HepG2 (cell line): Measurements from ENCODE around the gene CBX7. TPM values are rescaled to one million over a fixed set of nuclear protein-coding genes. Genes with fewer than 3 reads are reported as not detected.

Source experiments
- ATAC-seq: fragments of 200-7000 bp; cut with Tn5 transposase; 3 replicates; pipeline ENCODE4 v1.9.1; 2020; ENCODE audit warnings: mild to moderate bottlenecking, moderate library complexity
- BruUV-seq: library from RNA; stranded (reverse); fragments of 400-500 nt; replicated peaks from 2 replicates; lab custom pipeline; 2021; lab: Mats Ljungman, UMichigan
- CTCF ChIA-PET: fragments of 300-600 bp; formaldehyde crosslinking; extraction: SDS; loops from one replicate; lab custom pipeline; 2021; ENCODE audit warnings: low total read pairs, inconsistent platforms, low intra/inter-chr PET ratio; lab: Yijun Ruan, JAX
- POLR2A ChIA-PET: fragments of 350-600 bp; sonication (Branson Sonifier 250); formaldehyde crosslinking; loops from one replicate; lab custom pipeline; 2020; ENCODE audit warnings: antibody characterized with exemption, inconsistent platforms; lab: Yijun Ruan, JAX
- DNase-seq: peaks from one replicate; pipeline ENCODE4 v3.0.0-alpha.2; 2015; ENCODE audit warnings: low spot score
- FAIRE-seq: peaks from 3 replicates; lab custom pipeline; 2011; peaks lifted over from hg19 to GRCh38; lab: Jason Lieb, UNC
- H2AFZ ChIP-seq: one replicate; pipeline ENCODE4 v1.6.1; 2011; ENCODE audit warnings: low read length, inconsistent platforms
- H3K27ac ChIP-seq: fragments of 300-600 bp; 3 replicates; pipeline ENCODE4 v1.8.0; 2011; ENCODE audit warnings: mixed run types, mild to moderate bottlenecking, mixed read lengths, low read length, inconsistent platforms; ENCODE audit not compliant: insufficient read depth; ENCODE audit errors: extremely low read length
- H3K27me3 ChIP-seq, 2 experiments: fragments of 200-600 bp in 1 of 2; 2 replicates in 1 of 2; 3 replicates in 1 of 2; pipeline versions ENCODE4 v1.6.0 to v1.8.0; 2011; ENCODE audit warnings: low read length in 2 of 2, mild to moderate bottlenecking in 2 of 2, moderate library complexity in 2 of 2, inconsistent platforms in 1 of 2; ENCODE audit not compliant: insufficient read depth in 2 of 2, control insufficient read depth in 1 of 2
- H3K36me3 ChIP-seq, 2 experiments: fragments of 200-600 bp in 1 of 2; replicated peaks in 1 of 2; 2 replicates in 1 of 2; 3 replicates in 1 of 2; pipeline versions ENCODE4 v1.5.1 to v1.8.0; 2011; ENCODE audit warnings: low read length in 2 of 2, inconsistent platforms in 1 of 2; ENCODE audit not compliant: insufficient read depth in 2 of 2, control insufficient read depth in 1 of 2
- H3K4me1 ChIP-seq: 2 replicates; pipeline ENCODE4 v1.5.1; 2012; ENCODE audit warnings: low read length, inconsistent platforms; ENCODE audit not compliant: insufficient read depth
- H3K4me2 ChIP-seq: 2 replicates; pipeline ENCODE4 v1.6.0; 2011; ENCODE audit warnings: low read depth, low read length, inconsistent platforms
- H3K4me3 ChIP-seq, 3 experiments: fragments of 200-600 bp in 1 of 3; sonication (generic), shearing (Covaris generic) in 1 of 3; replicated peaks in 1 of 3; 2 replicates each; pipeline ENCODE4 v1.5.1; 2011 to 2016; ENCODE audit warnings: low read length in 3 of 3, inconsistent platforms in 2 of 3, low read depth in 2 of 3, mild to moderate bottlenecking in 2 of 3, control low read depth in 1 of 3, mixed read lengths in 1 of 3; ENCODE audit not compliant: insufficient read depth in 1 of 3
- H3K79me2 ChIP-seq: one replicate; pipeline ENCODE4 v1.6.1; 2011; ENCODE audit warnings: low read length, inconsistent platforms; ENCODE audit not compliant: insufficient read depth
- H3K9ac ChIP-seq: 2 replicates; pipeline ENCODE4 v1.6.0; 2011; ENCODE audit warnings: mild to moderate bottlenecking, low read depth, low read length, inconsistent platforms; ENCODE audit not compliant: insufficient read depth
- H3K9me3 ChIP-seq: 2 replicates; pipeline ENCODE4 v1.5.1; 2012; ENCODE audit warnings: mild to moderate bottlenecking, low read length
- H4K20me1 ChIP-seq: 2 replicates; pipeline ENCODE4 v1.6.0; 2011; ENCODE audit warnings: inconsistent platforms, mild to moderate bottlenecking, low read length, moderate library complexity; ENCODE audit not compliant: insufficient read depth
- FOXK1 ChIP-seq: sonication (generic); formaldehyde crosslinking; IDR thresholded peaks from 2 replicates; pipeline ENCODE4 v1.4.0; 2020; ENCODE audit warnings: low read depth, missing genetic modification reagents, borderline replicate concordance
- PATZ1 ChIP-seq: sonication (generic); formaldehyde crosslinking; IDR thresholded peaks from 2 replicates; pipeline ENCODE4 v1.4.0; 2020; ENCODE audit warnings: missing genetic modification reagents
- PHF8 ChIP-seq: sonication (generic); formaldehyde crosslinking; IDR thresholded peaks from 2 replicates; pipeline ENCODE4 v1.5.0; 2020; ENCODE audit warnings: missing genetic modification reagents
- RARA ChIP-seq: IDR thresholded peaks from 2 replicates; pipeline ENCODE4 v1.6.1; 2016; ENCODE audit warnings: missing genetic modification reagents, missing compliant biosample characterization
- REPIN1 ChIP-seq: sonication (generic); formaldehyde crosslinking; IDR thresholded peaks from 2 replicates; pipeline ENCODE4 v1.8.0; 2022; ENCODE audit warnings: missing genetic modification reagents, low read depth, mild to moderate bottlenecking, borderline replicate concordance
- SNAPC2 ChIP-seq: sonication (generic); formaldehyde crosslinking; IDR thresholded peaks from 2 replicates; pipeline ENCODE4 v1.8.1; 2022; ENCODE audit warnings: mild to moderate bottlenecking, missing genetic modification reagents
- SSRP1 ChIP-seq: IDR thresholded peaks from 2 replicates; pipeline ENCODE4 v1.6.1; 2016; ENCODE audit warnings: control low read depth
- TAF1 ChIP-seq: sonication (generic); formaldehyde crosslinking; IDR thresholded peaks from 2 replicates; pipeline ENCODE4 v1.4.0; 2020; ENCODE audit warnings: missing genetic modification reagents
- THAP11 ChIP-seq: IDR thresholded peaks from 2 replicates; pipeline ENCODE4 v1.6.1; 2016; ENCODE audit warnings: missing biosample characterization, missing genetic modification reagents
- XRCC5 ChIP-seq: fragments of 200-400 bp; formaldehyde crosslinking; optimal IDR thresholded peaks from 2 replicates; pipeline ENCODE3; 2017; ENCODE audit warnings: mild to moderate bottlenecking, low read length
- ZBTB40 ChIP-seq, 2 experiments: fragments of 450-650 bp in 1 of 2; sonication (generic) in 1 of 2; formaldehyde crosslinking in 1 of 2; IDR thresholded peaks; 2 replicates each; pipeline versions ENCODE4 v1.6.1 to v1.8.0; 2016 to 2022; ENCODE audit warnings: antibody characterized with exemption in 1 of 2, mild to moderate bottlenecking in 1 of 2, missing genetic modification reagents in 1 of 2
- ZFP36L1 ChIP-seq: sonication (generic); formaldehyde crosslinking; IDR thresholded peaks from 2 replicates; pipeline ENCODE4 v1.8.0; 2022; ENCODE audit warnings: mild to moderate bottlenecking, missing genetic modification reagents, moderate library complexity
- ZFYVE20 ChIP-seq: sonication (generic); formaldehyde crosslinking; IDR thresholded peaks from 2 replicates; pipeline ENCODE4 v1.8.0; 2023; ENCODE audit warnings: low read depth, mild to moderate bottlenecking, moderate library complexity, missing genetic modification reagents, borderline replicate concordance
- ZNF576 ChIP-seq: sonication (generic); formaldehyde crosslinking; IDR thresholded peaks from 2 replicates; pipeline ENCODE4 v1.4.0; 2020; ENCODE audit warnings: mild to moderate bottlenecking, missing genetic modification reagents
- ZSCAN30 ChIP-seq: sonication (generic); formaldehyde crosslinking; IDR thresholded peaks from 2 replicates; pipeline ENCODE4 v1.5.0; 2020; ENCODE audit warnings: mild to moderate bottlenecking, missing genetic modification reagents
- WGBS: methylation state at CpG from one replicate; pipeline ENCODE4 v1.1.6; 2017; ENCODE audit warnings: low lambda C conversion rate; 5-methylcytosine and 5-hydroxymethylcytosine counted together
- in situ Hi-C: cut with HindIII; loops from 2 replicates; pipeline ENCODE4 v1.10.0; 2017; ENCODE audit warnings: low pct_unique_long_range_greater_than_20kb; ENCODE audit not compliant: extremely low pct_ligation_motif_present
- intact Hi-C: fragments of 100-400 bp; cut with micrococcal nuclease; formaldehyde crosslinking; loops from one replicate; pipeline ENCODE4 v1.10.0; 2022; ENCODE audit not compliant: unreplicated experiment
- polyA plus RNA-seq, 8 experiments: library from polyadenylated mRNA; depleted of rRNA in 3 of 8; stranded (reverse) in 7 of 8; unstranded in 1 of 8; fragments of >200 nt; fragmentation: Illumina TruSeq in 4 of 8; extraction: Trizol in 4 of 8; gene quantifications; 2 replicates each; pipeline versions ENCODE4 v1.2.1 to v1.2.3, GENCODE V29; 2011 to 2016; ENCODE audit warnings: low read depth in 4 of 8, missing spikeins in 1 of 8, mixed read lengths in 1 of 8; ENCODE audit not compliant: insufficient read depth in 1 of 8
- total RNA-seq, 5 experiments: library from RNA; depleted of rRNA; stranded (reverse); fragments of >200 nt; fragmentation: Illumina TruSeq; extraction: Trizol; gene quantifications; 2 replicates each; pipeline ENCODE4 v1.2.3, GENCODE V29; 2016; ENCODE audit warnings: low read depth in 1 of 5

Gene CBX7
- total and polyA plus RNA-seq, 2 of the 13 experiments (the other 11 are each of a cell fraction or from before 2014, with no cell fraction given): 0.35 to 4.9 TPM

- Histone ChIP-seq H3K9me3 (no peaks in the 10 kb centered on the region), H3K4me2 (no peak overlapping the region), H3K27me3 (0 out of 5 replicates have a peak, but pooled peaks cover 0 to 2% of the 10 kb centered on the region in 2 experiments), H3K4me3 (no peak overlapping the region), H4K20me1 (no peaks in the 10 kb centered on the region), H3K9ac (no peak overlapping the region), H3K4me1 (peaks cover 48% of the 10 kb centered on the region), H3K79me2 (no peaks in the 10 kb centered on the region), H2AFZ (no peak overlapping the region), H3K36me3 (no peaks in the 10 kb centered on the region), H3K27ac (no peak overlapping the region)
- in situ Hi-C loops (no loop called here), intact Hi-C loops (no loop called here)
- ATAC-seq (no peak), FAIRE-seq (no peak), DNase-seq (no peak)
- ChIA-PET POLR2A (no interaction called here), CTCF (no interaction called here)
- BruUV-seq: no TSS peak
- 39% methylated on average over 3 of the region's 6 CpGs for WGBS
- TF ChIP-seq ZFP36L1 (CRISPR knock-in tag): no peak
- TF ChIP-seq SSRP1 (CRISPR knock-in tag): no peak
- no peak for TF ChIP-seq THAP11 (CRISPR knock-in tag)
- TF ChIP-seq REPIN1 (CRISPR knock-in tag): no peak
- TF ChIP-seq ZSCAN30: no peak
- no peak for TF ChIP-seq ZBTB40 (IDR thresholded peaks at IDR 0.05)
- no peak for TF ChIP-seq ZBTB40 (CRISPR knock-in tag; IDR thresholded peaks at IDR 0.05)
- TF ChIP-seq ZFYVE20: no peak
- TF ChIP-seq RARA: no peak
- no peak for TF ChIP-seq FOXK1 (CRISPR knock-in tag)
- TF ChIP-seq ZNF576 (CRISPR knock-in tag): no peak
- no peak for TF ChIP-seq PATZ1 (CRISPR knock-in tag)
- TF ChIP-seq XRCC5: no peak
- no peak for TF ChIP-seq SNAPC2 (CRISPR knock-in tag)
- TF ChIP-seq TAF1 (CRISPR knock-in tag): no peak
- TF ChIP-seq PHF8 (CRISPR knock-in tag): no peak
Observed at GRCh38 chr22:39132281-39132680, 20.2 kb downstream of the CBX7 start.
